ENCODE results near the gene CAMTA1. TPM values are rescaled to one million over a fixed set of nuclear protein-coding genes. Genes with fewer than 3 reads are reported as not detected.

CAMTA1 gene
- polyA plus RNA-seq, 1 donor from 2014 or later: 162 TPM

DNA sequence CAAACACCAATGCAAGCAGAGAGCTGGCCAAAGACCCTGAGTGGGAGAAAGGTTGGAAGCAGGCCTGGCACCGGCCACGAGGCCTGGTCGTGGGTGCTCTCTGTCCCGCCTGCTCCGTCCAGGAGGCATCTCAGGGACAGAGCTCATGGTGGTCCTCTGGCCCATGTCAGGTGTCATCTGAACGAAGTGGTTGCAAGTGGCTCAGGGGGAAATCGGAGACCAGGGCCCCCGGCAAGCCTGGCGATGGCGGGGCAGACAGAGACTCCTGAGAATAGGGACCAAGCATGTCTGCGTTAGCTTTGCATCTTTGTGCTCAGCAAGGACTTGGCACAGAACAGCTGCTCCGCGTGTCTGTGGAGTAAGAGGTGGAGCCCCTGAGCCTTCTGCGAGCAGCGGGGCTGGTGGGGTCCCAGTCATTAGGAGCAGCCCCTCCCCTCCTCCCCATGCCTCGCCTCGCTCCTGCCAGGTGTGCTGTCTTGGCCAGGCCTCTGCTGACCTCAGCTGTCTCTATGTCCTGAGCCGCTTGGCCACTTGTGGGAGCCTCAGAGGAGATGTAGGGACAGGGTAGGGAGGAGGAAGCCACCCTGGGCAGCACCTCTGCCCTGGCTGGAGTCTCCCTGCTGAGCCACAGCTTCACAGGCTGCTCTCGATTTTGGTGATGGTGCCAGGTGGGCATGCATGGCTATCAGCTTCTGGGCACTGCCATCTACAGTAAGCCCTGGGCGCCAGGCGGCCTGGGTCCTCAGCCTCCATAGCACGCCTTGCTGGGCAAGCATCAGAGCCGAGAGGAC lies 622.9 kb downstream of the CAMTA1 start:
- no peaks in the 10 kb centered on the region for H3K36me3 ChIP-seq (ENCODE audit: insufficient read depth, low read length)
- no peak overlapping the region for H3K4me3 ChIP-seq (ENCODE audit: low read length)
- no peak overlapping the region for H3K9ac ChIP-seq (ENCODE audit: low read length)
- no peaks in the 10 kb centered on the region for H3F3A ChIP-seq (ENCODE audit: insufficient read depth, low read length, poor library complexity, severe bottlenecking)
- H2AFZ ChIP-seq (ENCODE audit: low read depth, low read length): no peak overlapping the region
- H4K20me1 ChIP-seq (ENCODE audit: insufficient read depth): no peaks in the 10 kb centered on the region
- H3K79me2 ChIP-seq (replicated peaks; ENCODE audit: insufficient read depth, low read length): no peaks in the 10 kb centered on the region
- H3K9me3 ChIP-seq (ENCODE audit: low read length): no peaks in the 10 kb centered on the region
- H3K27me3 ChIP-seq (ENCODE audit: insufficient read depth, low read depth, low read length): no peaks in the 10 kb centered on the region
- H3K9me2 ChIP-seq (ENCODE audit: insufficient read depth, low read length): no peaks in the 10 kb centered on the region
- H3K27ac ChIP-seq (ENCODE audit: low read length): no peak overlapping the region
- TF ChIP-seq SMC3 (conservative IDR thresholded peaks at IDR 0.05; ENCODE audit: poor library complexity): no peak
- TF ChIP-seq EZH2 (IDR thresholded peaks at IDR 0.05; ENCODE audit: borderline replicate concordance, insufficient read depth, low read length, poor library complexity, severe bottlenecking): no peak
- no peak for TF ChIP-seq TAF1 (IDR thresholded peaks at IDR 0.05; ENCODE audit: low read depth)
- no peak overlapping the region for H3K4me2 ChIP-seq (ENCODE audit: low read length)

DNA sequence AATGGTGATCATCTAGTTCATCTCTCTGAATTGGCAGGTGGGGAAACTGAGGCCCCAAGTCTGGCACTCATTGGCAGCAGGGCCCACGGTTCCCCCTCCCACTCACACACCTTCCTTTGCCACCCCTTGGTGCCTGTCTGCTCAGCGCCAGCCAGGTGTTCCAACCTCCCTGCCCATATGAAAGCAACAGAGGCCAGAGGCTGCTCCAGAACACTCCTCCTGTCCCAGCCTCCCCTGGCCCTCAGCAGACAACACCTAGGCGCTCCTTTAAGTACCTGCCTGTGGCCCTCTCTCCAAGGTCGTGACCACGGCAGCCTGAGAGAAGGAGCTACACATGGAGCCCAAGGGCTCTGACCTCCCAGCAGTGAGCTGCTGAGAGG lies 623.5 kb downstream of the CAMTA1 start:
- Histone ChIP-seq H3K4me3 (ENCODE audit: low read length) (no peak overlapping the region), H3K9me3 (ENCODE audit: low read length) (no peaks in the 10 kb centered on the region), H3K4me2 (ENCODE audit: low read length) (no peak overlapping the region), H4K20me1 (ENCODE audit: insufficient read depth) (no peaks in the 10 kb centered on the region), H3K36me3 (ENCODE audit: insufficient read depth, low read length) (no peaks in the 10 kb centered on the region), H3K79me2 (replicated peaks; ENCODE audit: insufficient read depth, low read length) (no peaks in the 10 kb centered on the region), H3K27ac (ENCODE audit: low read length) (no peak overlapping the region), H3K27me3 (ENCODE audit: insufficient read depth, low read depth, low read length) (no peaks in the 10 kb centered on the region), H3K9me2 (ENCODE audit: insufficient read depth, low read length) (no peaks in the 10 kb centered on the region), H3K9ac (ENCODE audit: low read length) (no peak overlapping the region), H2AFZ (ENCODE audit: low read depth, low read length) (no peak overlapping the region), H3F3A (ENCODE audit: insufficient read depth, low read length, poor library complexity, severe bottlenecking) (no peaks in the 10 kb centered on the region)
- no peak for TF ChIP-seq TAF1 (IDR thresholded peaks at IDR 0.05; ENCODE audit: low read depth)
- no peak for TF ChIP-seq SMC3 (conservative IDR thresholded peaks at IDR 0.05; ENCODE audit: poor library complexity)
- TF ChIP-seq EP300 (conservative IDR thresholded peaks at IDR 0.05; ENCODE audit: poor library complexity, severe bottlenecking): no peak
- no peak for TF ChIP-seq MXI1 (conservative IDR thresholded peaks at IDR 0.05; ENCODE audit: poor library complexity, severe bottlenecking)

- no peak overlapping the region for H3K4me2 ChIP-seq (ENCODE audit: low read length)
- no peaks in the 10 kb centered on the region for H4K20me1 ChIP-seq (ENCODE audit: insufficient read depth)
- H3K9ac ChIP-seq (ENCODE audit: low read length): no peak overlapping the region
- H3F3A ChIP-seq (ENCODE audit: insufficient read depth, low read length, poor library complexity, severe bottlenecking): no peaks in the 10 kb centered on the region
- no peaks in the 10 kb centered on the region for H3K9me2 ChIP-seq (ENCODE audit: insufficient read depth, low read length)
- no peak overlapping the region for H2AFZ ChIP-seq (ENCODE audit: low read depth, low read length)
- H3K36me3 ChIP-seq (ENCODE audit: insufficient read depth, low read length): no peaks in the 10 kb centered on the region
- no peaks in the 10 kb centered on the region for H3K27me3 ChIP-seq (ENCODE audit: insufficient read depth, low read depth, low read length)
- TF ChIP-seq, protein P1, sequence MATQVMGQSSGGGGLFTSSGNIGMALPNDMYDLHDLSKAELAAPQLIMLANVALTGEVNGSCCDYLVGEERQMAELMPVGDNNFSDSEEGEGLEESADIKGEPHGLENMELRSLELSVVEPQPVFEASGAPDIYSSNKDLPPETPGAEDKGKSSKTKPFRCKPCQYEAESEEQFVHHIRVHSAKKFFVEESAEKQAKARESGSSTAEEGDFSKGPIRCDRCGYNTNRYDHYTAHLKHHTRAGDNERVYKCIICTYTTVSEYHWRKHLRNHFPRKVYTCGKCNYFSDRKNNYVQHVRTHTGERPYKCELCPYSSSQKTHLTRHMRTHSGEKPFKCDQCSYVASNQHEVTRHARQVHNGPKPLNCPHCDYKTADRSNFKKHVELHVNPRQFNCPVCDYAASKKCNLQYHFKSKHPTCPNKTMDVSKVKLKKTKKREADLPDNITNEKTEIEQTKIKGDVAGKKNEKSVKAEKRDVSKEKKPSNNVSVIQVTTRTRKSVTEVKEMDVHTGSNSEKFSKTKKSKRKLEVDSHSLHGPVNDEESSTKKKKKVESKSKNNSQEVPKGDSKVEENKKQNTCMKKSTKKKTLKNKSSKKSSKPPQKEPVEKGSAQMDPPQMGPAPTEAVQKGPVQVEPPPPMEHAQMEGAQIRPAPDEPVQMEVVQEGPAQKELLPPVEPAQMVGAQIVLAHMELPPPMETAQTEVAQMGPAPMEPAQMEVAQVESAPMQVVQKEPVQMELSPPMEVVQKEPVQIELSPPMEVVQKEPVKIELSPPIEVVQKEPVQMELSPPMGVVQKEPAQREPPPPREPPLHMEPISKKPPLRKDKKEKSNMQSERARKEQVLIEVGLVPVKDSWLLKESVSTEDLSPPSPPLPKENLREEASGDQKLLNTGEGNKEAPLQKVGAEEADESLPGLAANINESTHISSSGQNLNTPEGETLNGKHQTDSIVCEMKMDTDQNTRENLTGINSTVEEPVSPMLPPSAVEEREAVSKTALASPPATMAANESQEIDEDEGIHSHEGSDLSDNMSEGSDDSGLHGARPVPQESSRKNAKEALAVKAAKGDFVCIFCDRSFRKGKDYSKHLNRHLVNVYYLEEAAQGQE (IDR thresholded peaks at IDR 0.05; ENCODE audit: borderline replicate concordance): no peak
- TF ChIP-seq POLR2AphosphoS5 (IDR thresholded peaks at IDR 0.05) (no peak), EP300 (conservative IDR thresholded peaks at IDR 0.05; ENCODE audit: poor library complexity, severe bottlenecking) (no peak), CTCF (IDR thresholded peaks at IDR 0.05; ENCODE audit: poor library complexity, severe bottlenecking) (no peak), TAF1 (IDR thresholded peaks at IDR 0.05; ENCODE audit: low read depth) (no peak), MXI1 (conservative IDR thresholded peaks at IDR 0.05; ENCODE audit: poor library complexity, severe bottlenecking) (no peak), RAD21 (conservative IDR thresholded peaks at IDR 0.05) (no peak), SMC3 (conservative IDR thresholded peaks at IDR 0.05; ENCODE audit: poor library complexity) (no peak), EZH2 (IDR thresholded peaks at IDR 0.05; ENCODE audit: borderline replicate concordance, insufficient read depth, low read length, poor library complexity, severe bottlenecking) (no peak)
- H3K9me3 ChIP-seq (ENCODE audit: low read length): no peaks in the 10 kb centered on the region
- no peaks in the 10 kb centered on the region for H3K79me2 ChIP-seq (replicated peaks; ENCODE audit: insufficient read depth, low read length)
- H3K27ac ChIP-seq (ENCODE audit: low read length): no peak overlapping the region
- no peak overlapping the region for H3K4me3 ChIP-seq (ENCODE audit: low read length)
Measured at GRCh38 chr1:7409278-7409677, 624.0 kb downstream of the CAMTA1 start.

Data from neural cell (in vitro differentiated cells).